GM10266 (cell line): ENCODE measurements around the gene COL2A1.

Experiments used
- DNase-seq: peaks from one replicate; pipeline ENCODE4 v3.0.0; 2012; ENCODE audit errors: extremely low spot score
- CTCF ChIP-seq: IDR thresholded peaks from 2 replicates; pipeline ENCODE4 v1.5.1; 2012; ENCODE audit warnings: mild to moderate bottlenecking, low read depth; ENCODE audit not compliant: control insufficient read depth, insufficient read depth; ENCODE audit errors: missing control alignments

Gene COL2A1

GRCh38 chr12:48045061-48045846 is 41.0 kb upstream of the COL2A1 start:
- no peak for TF ChIP-seq CTCF

GRCh38 chr12:48044396-48044795 is 40.1 kb upstream of the COL2A1 start:
- TF ChIP-seq CTCF: no peak
- DNase-seq: no peak

More at GRCh38 chr12:48045061-48045846, 41.0 kb upstream of the COL2A1 start:
- DNase-seq: no peak

- no peak for TF ChIP-seq CTCF
These were observed 39.5 kb upstream of the COL2A1 start for GRCh38 chr12:48043771-48044170.

GRCh38 chr12:48041591-48042423 is 37.5 kb upstream of the COL2A1 start:
- no peak for DNase-seq
- no peak for TF ChIP-seq CTCF

More at GRCh38 chr12:48043771-48044170, 39.5 kb upstream of the COL2A1 start:
- no peak for DNase-seq

- DNase-seq: no peak
- no peak for TF ChIP-seq CTCF
These were observed 36.1 kb upstream of the COL2A1 start for GRCh38 chr12:48040354-48040753.

- no peak for DNase-seq
- no peak for TF ChIP-seq CTCF
These were observed 34.9 kb upstream of the COL2A1 start for GRCh38 chr12:48039151-48039550.

GRCh38 chr12:48038085-48038484 is 33.8 kb upstream of the COL2A1 start:
- no peak for TF ChIP-seq CTCF
- DNase-seq: no peak
